ENCODE data around the gene CENPF.
A peak's percentile ranks its signal among the peaks of the same experiment; 100 is the strongest.
"Not testable (repeated sequence)": the region's sequence is repeated elsewhere in the genome, so short reads cannot be mapped to it uniquely, and the experiment has no call there.

Gene CENPF

GRCh38 chr1:214662223-214662785 is 59.3 kb downstream of the CENPF start:
- no peak for DNase-seq

GRCh38 chr1:214664651-214665433 is 61.8 kb downstream of the CENPF start:
- DNase-seq = peak; percentile 63

GRCh38 chr1:214665606-214666110 is 62.7 kb downstream of the CENPF start:
- DNase-seq = peak; percentile 48

GRCh38 chr1:214666674-214667073 is 63.7 kb downstream of the CENPF start:
- no peak for DNase-seq

- peak; percentile 15 for DNase-seq
Observed at GRCh38 chr1:214670098-214670497, 67.1 kb downstream of the CENPF start.

GRCh38 chr1:214673029-214673428 is 70.0 kb downstream of the CENPF start:
- DNase-seq = not testable (repeated sequence)

DNA sequence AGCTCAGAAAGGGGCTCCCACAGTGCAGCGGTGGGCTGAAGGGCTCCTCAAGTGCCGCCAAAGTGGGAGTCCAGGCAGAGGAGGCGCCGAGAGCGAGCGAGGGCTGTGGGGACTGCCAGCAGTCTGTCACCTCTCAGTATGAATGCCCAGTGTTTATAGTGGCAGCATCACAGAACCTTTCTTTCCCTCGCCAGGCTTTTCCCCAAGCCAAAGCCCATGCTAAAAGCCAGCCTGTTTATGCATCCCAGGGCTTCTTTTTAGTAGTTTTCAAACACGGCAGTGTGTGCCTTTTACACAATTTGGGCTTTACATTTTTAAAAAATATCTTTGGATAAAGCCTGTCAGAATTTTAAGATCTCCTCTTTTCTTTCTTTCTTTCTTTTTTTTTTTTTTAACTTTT is 70.6 kb downstream of the CENPF start:
- DNase-seq = no peak

- not testable (repeated sequence) for DNase-seq
Observed at GRCh38 chr1:214675524-214675923, 72.5 kb downstream of the CENPF start.

GRCh38 chr1:214676747-214677146 is 73.8 kb downstream of the CENPF start:
- no peak for DNase-seq

GRCh38 chr1:214677945-214678344 is 75.0 kb downstream of the CENPF start:
- DNase-seq = no peak

DNA sequence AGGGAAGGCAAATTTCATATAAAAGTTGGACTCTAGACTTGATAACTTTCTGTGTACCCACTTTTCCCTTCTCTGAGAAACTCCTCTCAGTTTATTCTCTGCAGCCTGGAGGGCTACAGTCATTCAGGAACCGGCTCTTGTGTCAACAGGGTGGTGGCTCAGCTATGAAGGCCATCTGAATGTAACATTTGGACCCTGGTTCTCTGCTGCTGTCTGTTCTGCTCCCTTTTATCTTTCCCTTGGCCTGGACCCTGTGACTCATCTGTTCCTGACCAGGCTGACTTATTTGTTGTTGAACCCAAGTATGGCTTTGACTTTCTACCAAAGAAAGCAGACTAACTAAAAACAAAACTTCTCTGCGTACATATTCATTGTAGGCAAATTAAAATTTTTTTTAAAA is 75.4 kb downstream of the CENPF start:
- no peak for DNase-seq

GRCh38 chr1:214683621-214684020 is 80.6 kb downstream of the CENPF start:
- no peak for DNase-seq

DNA sequence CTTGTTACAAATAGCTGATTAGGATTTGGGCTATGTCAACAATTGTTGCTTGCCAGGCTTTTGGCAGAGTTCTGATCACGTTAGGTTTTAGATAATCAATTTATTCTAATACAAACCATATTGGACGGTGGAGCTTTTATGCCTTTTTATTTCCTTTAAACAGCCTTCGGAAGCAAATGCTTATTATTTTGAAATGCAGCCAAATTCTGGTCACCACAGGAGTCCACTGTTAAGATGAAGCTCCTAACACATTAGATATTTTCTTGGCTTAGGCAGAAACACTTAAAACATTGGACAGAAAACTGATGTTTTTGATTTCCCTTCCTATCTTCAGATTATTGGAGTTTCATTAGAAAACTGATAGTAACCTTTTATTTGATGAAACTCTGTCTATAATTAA is 82.9 kb downstream of the CENPF start:
- DNase-seq = peak; percentile 21

GRCh38 chr1:214686497-214686896 is 83.5 kb downstream of the CENPF start:
- DNase-seq = no peak

DNA sequence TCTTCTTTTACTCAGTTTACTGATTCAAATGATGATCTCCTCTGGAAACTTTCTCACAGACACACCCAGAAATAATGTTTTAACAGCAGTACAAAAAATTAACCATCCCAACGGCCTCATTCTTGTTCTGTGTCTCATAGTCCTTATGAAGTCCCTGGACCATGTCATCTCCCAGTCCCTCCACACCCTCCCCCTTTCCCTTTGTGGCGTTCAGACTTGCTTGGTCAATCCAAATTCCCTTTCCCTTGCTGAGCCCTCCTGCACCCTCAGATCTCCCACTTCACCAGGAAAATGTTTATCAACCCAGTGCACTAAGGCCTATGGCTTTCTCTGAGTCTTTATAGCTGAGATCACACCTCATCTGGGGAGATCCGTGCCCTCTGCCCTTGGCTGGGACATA is 85.9 kb downstream of the CENPF start:
- peak; percentile 7 for DNase-seq

- no peak for DNase-seq
Observed at GRCh38 chr1:214694769-214695168, 91.8 kb downstream of the CENPF start.

DNA sequence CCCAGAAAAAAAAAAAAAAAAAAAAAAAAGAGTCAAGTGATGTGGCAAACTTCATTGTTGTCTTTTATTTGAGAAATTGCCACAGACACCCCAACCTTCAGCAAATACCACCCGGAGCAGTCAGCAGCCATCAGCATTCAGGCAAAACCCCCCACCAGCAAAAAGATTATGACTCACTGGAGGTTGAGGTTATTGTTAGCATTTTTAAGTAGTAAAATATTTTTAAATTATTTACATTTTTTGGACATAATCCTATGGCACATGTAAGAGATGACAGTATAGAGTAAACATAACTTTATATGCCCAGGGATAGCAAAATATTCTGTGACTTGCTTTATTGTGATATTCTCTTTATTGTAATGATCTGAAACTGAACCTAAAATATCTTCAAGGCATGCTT is 95.6 kb downstream of the CENPF start:
- DNase-seq = peak; percentile 67

- no peak for DNase-seq
Observed at GRCh38 chr1:214700437-214700836, 97.4 kb downstream of the CENPF start.

- DNase-seq = peak; percentile 71
Observed at GRCh38 chr1:214702556-214702955, 99.6 kb downstream of the CENPF start.

DNA sequence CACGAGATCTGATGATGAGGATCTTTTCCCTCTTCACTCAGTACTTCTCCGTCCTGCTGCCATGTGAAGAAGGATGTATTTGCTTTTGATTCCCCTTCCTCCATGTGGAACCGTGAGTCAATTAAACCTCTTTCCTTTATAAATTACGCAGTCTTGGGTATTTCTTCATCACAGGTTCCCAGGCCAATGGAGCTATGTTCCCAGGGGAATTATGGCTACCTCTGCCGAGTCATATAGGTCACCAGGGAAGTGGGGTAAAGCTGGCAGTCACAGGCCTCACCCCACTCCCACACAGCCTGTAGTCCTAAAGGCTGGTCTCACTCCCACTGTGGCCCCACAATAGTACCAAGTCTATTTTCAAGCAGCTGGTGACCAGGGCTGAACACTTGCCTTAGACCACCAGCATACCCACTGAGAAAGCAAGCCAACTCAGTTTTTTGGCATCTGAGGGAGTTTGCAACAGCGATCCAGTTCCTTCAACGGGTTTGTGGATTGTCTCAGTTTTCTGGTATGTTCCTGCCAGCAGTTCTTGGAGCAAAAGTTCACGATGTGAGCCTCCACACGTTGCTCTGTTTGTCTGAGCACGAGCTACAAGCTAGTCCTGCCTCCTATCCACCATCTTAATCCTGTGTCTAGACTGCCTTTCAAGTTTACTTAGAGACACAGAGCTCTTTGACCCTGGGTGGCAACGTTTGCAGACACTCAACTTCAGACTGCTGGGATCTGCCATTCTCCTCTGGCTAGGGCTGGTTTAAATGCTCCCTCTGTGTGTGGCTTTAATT is 104.5 kb downstream of the CENPF start:
- DNase-seq = peak; percentile 66

DNA sequence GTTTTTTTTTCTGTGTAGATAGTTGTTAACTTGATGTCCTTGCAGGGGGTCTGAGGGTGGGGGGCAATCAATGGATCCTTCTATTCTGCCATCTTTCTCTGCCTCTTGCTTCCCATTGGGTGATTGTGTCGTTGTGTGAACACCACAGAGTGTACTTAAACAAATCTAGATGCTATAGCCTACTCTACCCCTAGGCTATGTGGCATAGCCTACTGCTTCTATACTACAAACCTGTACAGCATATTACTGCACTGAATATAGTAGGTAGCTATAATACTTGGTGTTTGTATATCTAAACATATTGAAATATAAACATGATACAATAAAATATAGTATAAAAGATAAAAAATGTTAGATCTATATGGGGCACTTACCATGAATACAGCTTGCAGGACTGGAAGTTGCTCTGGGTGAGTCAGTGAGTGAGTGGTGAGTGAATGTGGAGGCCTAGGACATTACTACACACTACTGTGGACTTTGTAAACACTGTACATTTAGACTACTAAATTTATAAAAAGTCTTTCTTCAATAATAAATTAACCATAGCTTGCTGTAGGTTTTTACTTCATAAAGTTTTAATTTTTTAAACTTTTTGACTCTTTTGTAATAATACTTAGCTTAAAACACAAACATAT is 105.4 kb downstream of the CENPF start:
- peak; percentile 39 for DNase-seq

GRCh38 chr1:214709241-214709640 is 106.2 kb downstream of the CENPF start:
- DNase-seq = no peak

DNA sequence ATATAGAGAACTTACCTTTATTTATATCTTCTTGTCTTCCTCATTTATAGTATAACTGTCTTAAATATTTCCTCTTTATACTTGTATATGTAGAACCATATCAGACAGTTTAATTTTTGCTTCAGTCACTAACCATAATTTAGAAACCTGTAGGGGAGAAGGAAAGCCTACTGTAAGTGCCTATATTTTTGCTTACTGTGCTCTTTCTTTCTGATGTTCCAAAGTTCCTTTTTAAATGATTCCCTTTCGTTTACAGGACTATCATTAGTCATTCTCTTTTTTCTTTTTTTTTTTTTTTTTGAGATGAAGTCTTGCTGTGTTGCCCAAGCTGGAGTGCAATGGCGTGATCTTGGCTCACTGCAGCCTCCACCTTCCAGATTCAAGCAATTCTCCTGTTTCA is 109.7 kb downstream of the CENPF start:
- no peak for DNase-seq
